ENCODE measurements around the gene GRIP1. TPM values are rescaled to one million over a fixed set of nuclear protein-coding genes. Genes with fewer than 3 reads are reported as not detected.

Gene GRIP1
- total RNA-seq, 2 experiments from 2014 or later: 5.4 TPM

DNA sequence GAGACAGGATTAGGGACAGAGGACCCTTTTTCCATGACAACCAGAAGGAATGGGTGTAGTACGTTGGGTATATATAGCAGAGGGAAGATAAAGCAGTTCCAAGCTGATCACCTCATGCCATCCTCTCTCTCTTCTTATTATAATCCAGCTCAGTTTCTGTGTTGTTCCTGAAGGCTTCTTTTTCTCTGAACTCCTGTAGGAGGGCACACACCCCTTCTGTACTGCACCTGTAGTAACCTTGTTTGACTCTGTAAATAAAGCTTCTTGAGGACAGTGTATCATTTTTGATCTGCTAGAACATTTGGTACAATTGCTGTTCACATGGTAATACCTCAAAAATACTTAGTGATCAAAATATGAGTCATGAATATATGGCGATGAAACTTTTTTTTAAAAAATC, 343.1 kb downstream of the GRIP1 start:
- no peak overlapping the region for H3K27ac ChIP-seq (ENCODE audit: low read depth in 1 of 2, low read length in 2 of 2)
- Mint-ChIP-seq H3K27ac (no peak overlapping the region), H3K27me3 (no peaks in the 10 kb centered on the region), H3K4me3 (no peak overlapping the region), H3K9me3 (peaks cover 6% of the 10 kb centered on the region), H3K4me1 (ENCODE audit: low read depth) (peaks cover 14% of the 10 kb centered on the region), H3K36me3 (ENCODE audit: low read depth) (peaks cover 34% of the 10 kb centered on the region)
- TF ChIP-seq, protein P1, sequence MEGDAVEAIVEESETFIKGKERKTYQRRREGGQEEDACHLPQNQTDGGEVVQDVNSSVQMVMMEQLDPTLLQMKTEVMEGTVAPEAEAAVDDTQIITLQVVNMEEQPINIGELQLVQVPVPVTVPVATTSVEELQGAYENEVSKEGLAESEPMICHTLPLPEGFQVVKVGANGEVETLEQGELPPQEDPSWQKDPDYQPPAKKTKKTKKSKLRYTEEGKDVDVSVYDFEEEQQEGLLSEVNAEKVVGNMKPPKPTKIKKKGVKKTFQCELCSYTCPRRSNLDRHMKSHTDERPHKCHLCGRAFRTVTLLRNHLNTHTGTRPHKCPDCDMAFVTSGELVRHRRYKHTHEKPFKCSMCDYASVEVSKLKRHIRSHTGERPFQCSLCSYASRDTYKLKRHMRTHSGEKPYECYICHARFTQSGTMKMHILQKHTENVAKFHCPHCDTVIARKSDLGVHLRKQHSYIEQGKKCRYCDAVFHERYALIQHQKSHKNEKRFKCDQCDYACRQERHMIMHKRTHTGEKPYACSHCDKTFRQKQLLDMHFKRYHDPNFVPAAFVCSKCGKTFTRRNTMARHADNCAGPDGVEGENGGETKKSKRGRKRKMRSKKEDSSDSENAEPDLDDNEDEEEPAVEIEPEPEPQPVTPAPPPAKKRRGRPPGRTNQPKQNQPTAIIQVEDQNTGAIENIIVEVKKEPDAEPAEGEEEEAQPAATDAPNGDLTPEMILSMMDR (IDR thresholded peaks at IDR 0.05): no peak
- peaks cover 86% of the 10 kb centered on the region for H3K36me3 ChIP-seq (ENCODE audit: insufficient read depth, low read length)
- H3K27me3 ChIP-seq (ENCODE audit: control insufficient read depth in 1 of 2, insufficient read depth in 2 of 2, low read length in 2 of 2): no peaks in the 10 kb centered on the region
- H3K4me1 ChIP-seq (ENCODE audit: insufficient read depth, low read length): peaks cover 3% of the 10 kb centered on the region
- CTCF ChIA-PET: no interaction called here
- peaks cover 4 to 11% of the 10 kb centered on the region in 2 experiments for H3K9me3 ChIP-seq (ENCODE audit: control insufficient read depth in 1 of 2, insufficient read depth in 1 of 2, low read length in 2 of 2)
- POLR2A ChIA-PET: interaction anchor here (0.6 to 1.5 kb wide), 2 partner anchors 10 to 35 kb away, joined by 3 to 5 read pairs; no protein-coding TSS in a partner anchor
- no peak overlapping the region for H3K4me3 ChIP-seq (ENCODE audit: low read length)
- ATAC-seq (ENCODE audit: poor library complexity): no peak
- intact Hi-C loops (cut with DNase I, micrococcal nuclease): no loop called here
- DNase-seq: no peak

DNA sequence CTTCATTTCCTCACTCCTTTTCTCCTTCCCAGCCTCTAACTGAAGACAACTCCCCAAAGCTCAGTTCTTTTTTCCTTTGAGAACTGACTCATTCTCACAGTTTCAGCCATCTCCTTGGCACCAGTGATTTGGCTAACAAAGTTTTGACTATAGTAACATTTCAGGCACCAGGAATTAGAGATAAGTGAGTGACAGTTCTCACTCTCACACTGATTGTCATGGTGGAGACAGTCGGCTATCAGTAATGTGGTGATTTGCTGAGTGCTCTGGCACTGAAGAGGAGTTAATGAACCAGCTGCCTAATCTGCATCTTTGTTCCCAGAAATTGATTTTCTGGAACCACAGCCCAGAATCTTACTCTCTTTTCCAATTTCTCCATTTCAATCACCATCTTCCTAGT, 347.1 kb downstream of the GRIP1 start:
- H3K27ac Mint-ChIP-seq: peak overlapping the region; percentile 54

DNA sequence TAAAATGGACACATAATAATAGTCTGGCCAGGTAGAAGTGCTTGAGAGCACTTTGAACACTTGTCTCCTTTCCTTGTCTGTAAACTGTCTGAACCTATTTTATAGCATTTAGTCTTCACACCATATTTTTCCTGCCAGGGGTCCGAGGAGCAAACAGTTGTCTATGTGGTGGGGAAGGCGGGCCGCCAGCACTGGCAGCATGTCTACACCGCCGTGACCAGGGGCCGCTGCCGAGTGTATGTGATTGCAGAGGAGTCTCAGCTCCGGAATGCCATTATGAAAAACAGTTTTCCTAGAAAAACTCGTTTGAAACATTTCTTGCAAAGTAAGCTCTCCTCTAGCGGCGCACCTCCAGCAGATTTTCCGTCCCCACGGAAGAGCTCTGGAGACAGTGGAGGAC, 347.9 kb downstream of the GRIP1 start:
- intact Hi-C loops (cut with DNase I, micrococcal nuclease): no loop called here
- TF ChIP-seq, protein P1 (IDR thresholded peaks at IDR 0.05): no peak
- POLR2A ChIA-PET: no interaction called here

More for the DNA sequence above, 347.1 kb downstream of the GRIP1 start:
- Histone ChIP-seq H3K27me3 (ENCODE audit: control insufficient read depth in 1 of 2, insufficient read depth in 2 of 2, low read length in 2 of 2) (no peaks in the 10 kb centered on the region), H3K27ac (ENCODE audit: low read depth in 1 of 2, low read length in 2 of 2) (no peak overlapping the region), H3K9me3 (ENCODE audit: control insufficient read depth in 1 of 2, insufficient read depth in 1 of 2, low read length in 2 of 2) (no peaks in the 10 kb centered on the region), H3K4me3 (ENCODE audit: low read length) (no peak overlapping the region), H3K36me3 (ENCODE audit: insufficient read depth, low read length) (peaks cover 68% of the 10 kb centered on the region), H3K4me1 (ENCODE audit: insufficient read depth, low read length) (peaks cover 3% of the 10 kb centered on the region)
- CTCF ChIA-PET: no interaction called here
- TF ChIP-seq, protein P1 (IDR thresholded peaks at IDR 0.05): no peak
- H3K4me3 Mint-ChIP-seq: no peak overlapping the region
- no peak for ATAC-seq (ENCODE audit: poor library complexity)
- H3K36me3 Mint-ChIP-seq (ENCODE audit: low read depth): peaks cover 65% of the 10 kb centered on the region
- DNase-seq: no peak
- peaks cover 27% of the 10 kb centered on the region for H3K4me1 Mint-ChIP-seq (ENCODE audit: low read depth)
- H3K9me3 Mint-ChIP-seq: no peaks in the 10 kb centered on the region
- POLR2A ChIA-PET: no interaction called here
- H3K27me3 Mint-ChIP-seq: no peaks in the 10 kb centered on the region
- intact Hi-C loops (cut with DNase I, micrococcal nuclease): no loop called here

More for the DNA sequence above, 347.9 kb downstream of the GRIP1 start:
- no peak overlapping the region for H3K27ac ChIP-seq (ENCODE audit: low read depth in 1 of 2, low read length in 2 of 2)
- ATAC-seq (ENCODE audit: poor library complexity) (no peak), DNase-seq (no peak)
- H3K27me3 ChIP-seq (ENCODE audit: control insufficient read depth in 1 of 2, insufficient read depth in 2 of 2, low read length in 2 of 2): no peaks in the 10 kb centered on the region
- no peaks in the 10 kb centered on the region for H3K9me3 ChIP-seq (ENCODE audit: control insufficient read depth in 1 of 2, insufficient read depth in 1 of 2, low read length in 2 of 2)
- H3K4me1 ChIP-seq (ENCODE audit: insufficient read depth, low read length): peaks cover 3% of the 10 kb centered on the region
- H3K36me3 ChIP-seq (ENCODE audit: insufficient read depth, low read length): peaks cover 65% of the 10 kb centered on the region
- H3K27me3 Mint-ChIP-seq: no peaks in the 10 kb centered on the region
- no peak overlapping the region for H3K4me3 ChIP-seq (ENCODE audit: low read length)
- no peak overlapping the region for H3K4me3 Mint-ChIP-seq
- peaks cover 28% of the 10 kb centered on the region for H3K4me1 Mint-ChIP-seq (ENCODE audit: low read depth)
- CTCF ChIA-PET: no interaction called here
- H3K36me3 Mint-ChIP-seq (ENCODE audit: low read depth): peaks cover 68% of the 10 kb centered on the region
- no peak overlapping the region for H3K27ac Mint-ChIP-seq
- H3K9me3 Mint-ChIP-seq: no peaks in the 10 kb centered on the region

All from CD4-positive, alpha-beta T cell (primary cell).